ENCODE results near the gene DES.
A peak's percentile ranks its signal among the peaks of the same experiment; 100 is the strongest.

DES gene

GRCh38 chr2:219459460-219460311 lies 41.5 kb downstream of the DES start:
- TF ChIP-seq RAD21 (IDR thresholded peaks at IDR 0.05; ENCODE audit: low read depth) (peak; percentile 59), MAX (IDR thresholded peaks at IDR 0.05) (0 out of 2 replicates have a peak, but pooled peaks have one; percentile 14), REST (IDR thresholded peaks at IDR 0.05; ENCODE audit: low read depth) (no peak)

- TF ChIP-seq FOXM1 (IDR thresholded peaks at IDR 0.05; ENCODE audit: borderline replicate concordance, low read depth) (no peak), TAF1 (IDR thresholded peaks at IDR 0.05; ENCODE audit: low read depth) (no peak), EGR1 (IDR thresholded peaks at IDR 0.05) (no peak), RAD21 (IDR thresholded peaks at IDR 0.05; ENCODE audit: low read depth) (no peak), NFIC (IDR thresholded peaks at IDR 0.05) (no peak), YY1 (IDR thresholded peaks at IDR 0.05; ENCODE audit: low read depth) (no peak), CEBPB (IDR thresholded peaks at IDR 0.05) (no peak), TCF12 (IDR thresholded peaks at IDR 0.05; ENCODE audit: low read depth) (no peak)
Measured at GRCh38 chr2:219460424-219460926, 42.3 kb downstream of the DES start.

- TF ChIP-seq RAD21 (IDR thresholded peaks at IDR 0.05; ENCODE audit: low read depth) = no peak
- no peak for TF ChIP-seq NFIC (IDR thresholded peaks at IDR 0.05)
- no peak for TF ChIP-seq CREB1 (IDR thresholded peaks at IDR 0.05; ENCODE audit: low read depth)
- no peak for TF ChIP-seq TCF12 (IDR thresholded peaks at IDR 0.05; ENCODE audit: low read depth)
- no peak for TF ChIP-seq EGR1 (IDR thresholded peaks at IDR 0.05)
- TF ChIP-seq TAF1 (IDR thresholded peaks at IDR 0.05; ENCODE audit: low read depth) = no peak
- no peak for TF ChIP-seq FOXM1 (IDR thresholded peaks at IDR 0.05; ENCODE audit: borderline replicate concordance, low read depth)
- no peak for TF ChIP-seq CEBPB (IDR thresholded peaks at IDR 0.05)
- TF ChIP-seq MAX (IDR thresholded peaks at IDR 0.05) = no peak
- no peak for TF ChIP-seq REST (IDR thresholded peaks at IDR 0.05; ENCODE audit: low read depth)
- no peak for TF ChIP-seq EP300 (IDR thresholded peaks at IDR 0.05; ENCODE audit: borderline replicate concordance)
- no peak for TF ChIP-seq USF1 (IDR thresholded peaks at IDR 0.05)
Measured at GRCh38 chr2:219461047-219461514, 42.9 kb downstream of the DES start.

GRCh38 chr2:219461669-219462068 lies 43.5 kb downstream of the DES start:
- no peak for TF ChIP-seq ZBTB7A (IDR thresholded peaks at IDR 0.05; ENCODE audit: low read depth)
- TF ChIP-seq MAX (IDR thresholded peaks at IDR 0.05) = no peak
- no peak for TF ChIP-seq TAF1 (IDR thresholded peaks at IDR 0.05; ENCODE audit: low read depth)
- TF ChIP-seq REST (IDR thresholded peaks at IDR 0.05; ENCODE audit: low read depth) = no peak
- TF ChIP-seq YY1 (IDR thresholded peaks at IDR 0.05; ENCODE audit: low read depth) = no peak
- no peak for TF ChIP-seq TEAD4 (IDR thresholded peaks at IDR 0.05)
- no peak for TF ChIP-seq EP300 (IDR thresholded peaks at IDR 0.05; ENCODE audit: borderline replicate concordance)

GRCh38 chr2:219462349-219462748 lies 44.2 kb downstream of the DES start:
- no peak for TF ChIP-seq TCF12 (IDR thresholded peaks at IDR 0.05; ENCODE audit: low read depth)
- TF ChIP-seq CEBPB (IDR thresholded peaks at IDR 0.05) = no peak
- TF ChIP-seq TAF1 (IDR thresholded peaks at IDR 0.05; ENCODE audit: low read depth) = no peak
- TF ChIP-seq CREB1 (IDR thresholded peaks at IDR 0.05; ENCODE audit: low read depth) = no peak
